HG02884 (cell line): ENCODE data around the gene AS3MT.
"Not testable (repeated sequence)": the region's sequence is repeated elsewhere in the genome, so short reads cannot be mapped to it uniquely, and the experiment has no call there.

Experiments used
- ATAC-seq: cut with Tn5 transposase; IDR thresholded peaks from one replicate; pipeline ENCODE4 v1.9.1; 2021; ENCODE audit warnings: mild to moderate bottlenecking, moderate library complexity; ENCODE audit not compliant: unreplicated experiment

AS3MT gene

DNA sequence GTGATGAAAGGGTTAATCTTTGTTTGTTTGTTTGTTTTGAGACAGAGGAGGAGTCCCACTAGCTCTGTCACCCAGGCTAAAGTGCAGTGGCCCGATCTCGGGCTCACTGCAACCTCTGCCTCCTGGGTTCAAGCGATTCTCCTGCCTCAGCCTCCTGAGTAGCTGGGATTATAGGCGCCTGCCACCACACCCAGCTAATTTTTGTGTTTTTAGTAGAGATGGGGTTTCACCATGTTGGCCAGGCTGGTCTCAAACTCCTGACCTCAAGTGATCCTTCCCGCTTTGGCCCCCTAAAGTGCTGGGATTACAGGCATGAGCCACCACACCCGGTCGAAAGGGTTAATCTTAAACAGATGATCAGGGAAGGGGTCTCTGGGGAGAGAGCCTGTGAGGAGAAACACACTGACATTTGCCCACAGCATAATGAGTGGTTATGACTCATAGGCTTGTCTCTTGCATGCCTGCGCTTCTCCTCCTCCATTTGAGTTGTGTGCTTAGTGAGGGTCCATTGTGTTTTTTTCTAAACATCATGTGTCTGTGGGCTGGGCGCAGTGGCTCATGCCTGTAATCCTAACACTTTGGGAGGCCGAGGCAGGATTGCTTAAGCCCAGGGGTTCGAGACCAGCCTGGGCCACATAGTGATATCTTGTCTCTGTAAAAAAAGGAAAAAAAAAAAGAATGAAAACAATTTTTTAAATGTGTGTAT is 13.4 kb upstream of the AS3MT start:
- not testable (repeated sequence) for ATAC-seq

GRCh38 chr10:102856758-102857424 is 12.4 kb upstream of the AS3MT start:
- ATAC-seq = no peak

DNA sequence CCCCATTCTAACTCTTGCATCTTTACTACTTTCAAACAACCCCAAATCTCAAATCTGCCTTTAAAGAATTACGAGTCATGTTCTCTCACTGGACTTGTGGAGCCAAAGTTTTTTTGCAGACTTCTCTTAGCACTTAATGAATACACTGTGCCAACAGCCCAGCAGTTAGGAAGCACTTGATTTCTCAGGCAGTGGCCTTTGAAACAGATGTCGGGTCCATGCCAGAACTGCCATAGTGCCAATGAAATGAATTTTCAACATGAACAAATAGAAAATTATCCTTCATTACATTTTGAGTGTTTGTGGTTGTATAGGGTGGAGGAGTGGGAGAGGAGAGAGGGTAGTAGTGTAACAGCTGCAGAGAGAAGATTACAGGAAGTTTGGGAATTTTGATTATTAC is 9.4 kb upstream of the AS3MT start:
- no peak for ATAC-seq

- no peak for ATAC-seq
Measured at GRCh38 chr10:102863660-102864059, 5.6 kb upstream of the AS3MT start.

DNA sequence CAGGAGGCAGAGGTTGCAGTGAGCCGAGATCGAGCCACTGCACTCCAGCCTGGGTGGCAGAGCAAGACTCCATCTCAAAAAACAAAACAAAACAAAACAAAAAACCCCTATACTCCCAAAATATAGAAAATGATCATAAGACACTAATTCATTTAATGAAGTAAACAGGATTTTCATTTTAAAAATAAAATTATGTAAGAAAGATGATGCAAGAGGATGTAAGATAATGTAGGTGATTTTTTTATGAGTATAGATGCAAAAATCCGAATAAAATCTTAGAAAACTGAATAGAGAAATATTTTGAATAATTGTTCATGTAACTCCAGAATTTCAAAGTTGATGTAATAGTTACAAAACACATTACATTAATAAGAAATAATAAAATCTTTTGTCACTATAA is 3.6 kb upstream of the AS3MT start:
- ATAC-seq = no peak

DNA sequence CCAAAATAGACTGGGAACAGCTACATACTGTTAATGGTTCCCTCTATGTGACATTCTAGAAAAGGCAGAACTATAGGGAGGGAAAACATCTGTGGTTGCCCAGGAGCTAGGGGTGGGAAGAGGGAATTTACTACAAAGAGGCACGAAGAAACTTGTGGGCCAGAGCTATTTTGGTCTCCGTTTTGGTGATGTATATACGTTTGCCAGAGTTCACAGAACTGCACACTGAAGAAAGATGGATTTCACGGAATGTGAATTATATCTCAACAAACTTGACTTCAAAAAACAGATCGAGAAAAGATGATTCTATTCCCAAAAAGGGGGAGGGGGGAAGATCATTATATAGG is 386 bp upstream of the AS3MT start:
- ATAC-seq = no peak

- no peak for ATAC-seq
Measured at GRCh38 chr10:102870221-102870620, 951 bp downstream of the AS3MT start.

GRCh38 chr10:102872163-102872562 is 2.9 kb downstream of the AS3MT start:
- ATAC-seq = no peak

DNA sequence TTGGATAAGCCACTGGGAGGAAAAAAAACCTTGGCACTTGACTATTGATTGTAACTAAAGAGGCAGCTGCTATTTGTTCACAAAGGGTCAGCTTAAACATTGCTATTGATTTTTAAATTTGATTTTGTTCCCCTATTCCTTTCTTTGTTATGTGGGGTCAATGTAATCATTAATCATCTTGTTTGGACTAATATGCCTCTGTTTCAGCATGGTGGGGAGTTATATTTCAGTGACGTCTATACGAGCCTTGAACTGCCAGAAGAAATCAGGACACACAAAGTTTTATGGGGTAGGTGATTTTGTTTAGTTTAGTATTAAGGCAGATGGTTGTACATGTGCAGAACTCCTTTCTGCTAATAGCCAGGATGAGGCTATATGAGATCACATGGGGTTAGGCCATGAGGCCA is 7.5 kb downstream of the AS3MT start:
- ATAC-seq = no peak

DNA sequence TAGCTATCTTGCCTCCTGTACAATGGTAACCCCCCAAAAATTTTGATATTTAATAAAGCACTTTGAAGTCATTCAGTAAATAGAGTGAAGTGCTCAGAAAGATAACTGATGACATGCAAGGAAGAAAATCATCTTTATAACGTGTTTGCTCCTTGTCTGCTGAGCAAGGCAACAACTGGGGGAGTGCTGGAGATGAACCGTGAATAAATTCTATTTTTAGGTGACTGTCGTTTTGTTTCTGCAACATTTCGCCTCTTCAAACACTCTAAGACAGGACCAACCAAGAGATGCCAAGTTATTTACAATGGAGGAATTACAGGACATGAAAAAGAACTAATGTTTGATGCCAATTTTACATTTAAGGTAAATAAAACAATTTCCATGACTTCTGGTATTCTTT is 9.4 kb downstream of the AS3MT start:
- ATAC-seq = no peak

DNA sequence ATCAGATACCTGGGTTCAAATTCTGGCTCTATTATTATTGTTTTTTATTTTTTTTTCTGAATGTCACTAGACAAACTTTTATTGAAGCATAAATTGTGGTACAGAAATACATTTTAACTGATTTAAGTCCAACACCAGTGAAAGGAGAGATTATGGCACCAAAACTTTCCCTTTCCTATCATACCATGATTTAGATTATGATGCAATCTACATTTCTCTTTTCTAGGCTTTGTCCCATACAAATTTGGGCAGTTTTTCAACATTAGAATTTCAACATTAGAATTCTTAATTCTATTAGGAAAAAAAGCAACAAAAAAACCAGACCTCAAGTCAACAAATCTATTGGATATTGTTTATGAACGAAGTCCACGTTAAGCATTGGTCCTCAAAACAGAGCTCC is 11.0 kb downstream of the AS3MT start:
- no peak for ATAC-seq

GRCh38 chr10:102888048-102888447 is 18.8 kb downstream of the AS3MT start:
- no peak for ATAC-seq

DNA sequence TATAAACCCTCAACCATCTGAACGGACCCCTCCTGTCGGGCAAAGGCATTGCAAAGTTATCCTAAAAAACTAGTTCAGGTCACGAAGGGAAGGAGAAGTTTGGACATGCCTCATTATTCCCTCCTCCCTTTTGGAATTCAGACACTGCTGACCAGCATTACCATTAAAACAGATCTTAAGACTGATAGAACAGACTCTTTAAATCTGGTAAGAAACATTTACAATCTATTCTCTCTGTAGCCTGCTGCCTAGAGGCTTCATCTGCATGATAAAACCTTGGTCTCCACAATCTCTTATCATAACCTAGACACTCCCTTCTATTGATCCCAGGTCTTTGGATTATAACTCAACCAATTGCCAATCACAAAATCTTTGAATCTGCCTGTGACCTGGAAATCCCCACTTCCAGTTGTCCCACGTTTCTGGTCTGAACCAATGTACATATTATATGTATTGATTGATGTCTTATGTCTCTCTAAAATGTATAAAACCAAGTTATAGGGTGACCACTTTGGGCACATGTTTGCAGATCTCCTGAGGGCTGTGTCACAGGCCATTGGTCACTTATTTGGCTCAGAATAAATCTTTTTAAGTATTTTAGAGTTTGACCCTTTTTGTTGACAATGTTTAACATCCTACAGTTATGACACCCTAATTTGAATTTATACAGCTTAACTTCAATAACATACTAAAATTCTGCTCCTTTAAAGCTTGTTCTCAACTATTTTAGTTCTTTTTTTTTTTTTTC is 25.4 kb downstream of the AS3MT start:
- no peak for ATAC-seq

- ATAC-seq = no peak
Measured at GRCh38 chr10:102900006-102900405, 30.7 kb downstream of the AS3MT start.

DNA sequence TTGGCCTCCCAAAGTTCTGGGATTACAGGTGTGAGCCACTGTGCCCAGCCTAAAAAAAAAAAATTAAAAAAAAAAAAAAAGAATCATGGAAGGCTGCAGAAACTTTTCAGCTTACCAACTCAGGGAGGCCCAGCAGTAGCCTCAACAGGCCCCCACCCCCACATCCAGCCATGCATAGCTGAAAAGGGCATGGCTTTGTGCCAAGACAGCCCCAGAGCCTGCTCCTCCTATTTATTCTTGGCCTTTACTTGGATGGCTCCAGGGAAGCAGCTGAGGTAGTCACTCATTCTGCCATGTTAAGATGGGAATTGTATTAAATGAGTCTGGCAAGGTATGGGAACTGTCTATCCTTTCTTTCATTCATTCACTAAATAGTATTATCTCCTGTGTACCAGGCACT is 35.1 kb downstream of the AS3MT start:
- no peak for ATAC-seq

DNA sequence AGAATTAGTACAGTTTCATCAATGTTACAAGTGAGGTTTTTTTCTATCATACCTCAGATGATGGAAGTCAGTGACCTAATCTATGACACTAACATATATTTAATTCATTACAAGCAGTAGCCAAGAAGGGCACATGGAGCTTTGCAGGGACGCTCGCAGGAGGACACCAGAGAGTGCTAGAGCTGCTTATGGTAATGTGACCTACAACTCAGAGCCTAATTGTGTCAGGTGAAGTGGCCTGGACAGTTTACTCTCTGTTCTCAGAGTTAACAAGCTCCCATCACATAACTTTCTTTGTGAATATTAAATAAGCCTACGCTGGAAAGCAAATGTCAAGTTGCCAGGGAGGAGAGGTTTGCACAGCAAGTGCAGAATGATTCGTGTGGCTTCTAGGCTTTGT is 37.2 kb downstream of the AS3MT start:
- ATAC-seq = no peak

DNA sequence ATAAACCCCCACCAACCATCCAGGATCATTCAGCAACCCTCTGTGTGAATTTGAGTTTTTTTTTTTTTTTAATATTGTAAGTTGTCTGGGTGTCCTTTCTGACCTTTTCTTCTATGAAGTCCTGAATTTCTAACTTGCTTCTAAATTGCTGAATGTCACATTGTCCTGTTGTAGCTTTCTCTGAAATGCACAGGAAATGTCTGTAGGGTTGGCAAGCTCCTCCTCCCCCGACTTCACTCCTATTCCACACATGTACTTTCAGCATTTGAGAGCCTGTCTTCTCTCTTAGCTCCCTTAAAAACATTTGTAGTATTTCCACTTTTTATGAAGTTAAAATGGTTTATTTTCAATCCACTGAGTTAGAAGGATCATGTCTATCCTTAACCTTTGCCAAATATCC is 45.5 kb downstream of the AS3MT start:
- no peak for ATAC-seq

DNA sequence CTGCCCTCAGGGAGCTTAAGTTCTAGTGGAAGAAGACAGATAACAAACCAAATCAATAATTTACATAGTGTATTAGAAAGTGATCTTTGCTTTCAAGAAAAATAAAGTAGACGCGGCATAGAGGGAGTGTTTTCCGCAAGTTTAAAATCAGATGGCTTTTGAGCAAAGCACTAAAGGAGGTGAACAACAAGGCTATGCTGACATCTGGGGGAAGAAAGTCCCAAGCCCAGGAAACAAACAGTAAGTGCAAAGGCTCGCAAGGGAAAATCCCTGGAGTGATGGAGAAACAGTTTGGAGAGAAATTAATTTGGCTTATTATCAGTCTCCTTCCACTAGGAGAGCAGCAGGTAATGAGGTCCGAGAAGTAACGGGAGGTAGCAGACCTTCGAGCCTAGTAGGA is 46.9 kb downstream of the AS3MT start:
- ATAC-seq = no peak

DNA sequence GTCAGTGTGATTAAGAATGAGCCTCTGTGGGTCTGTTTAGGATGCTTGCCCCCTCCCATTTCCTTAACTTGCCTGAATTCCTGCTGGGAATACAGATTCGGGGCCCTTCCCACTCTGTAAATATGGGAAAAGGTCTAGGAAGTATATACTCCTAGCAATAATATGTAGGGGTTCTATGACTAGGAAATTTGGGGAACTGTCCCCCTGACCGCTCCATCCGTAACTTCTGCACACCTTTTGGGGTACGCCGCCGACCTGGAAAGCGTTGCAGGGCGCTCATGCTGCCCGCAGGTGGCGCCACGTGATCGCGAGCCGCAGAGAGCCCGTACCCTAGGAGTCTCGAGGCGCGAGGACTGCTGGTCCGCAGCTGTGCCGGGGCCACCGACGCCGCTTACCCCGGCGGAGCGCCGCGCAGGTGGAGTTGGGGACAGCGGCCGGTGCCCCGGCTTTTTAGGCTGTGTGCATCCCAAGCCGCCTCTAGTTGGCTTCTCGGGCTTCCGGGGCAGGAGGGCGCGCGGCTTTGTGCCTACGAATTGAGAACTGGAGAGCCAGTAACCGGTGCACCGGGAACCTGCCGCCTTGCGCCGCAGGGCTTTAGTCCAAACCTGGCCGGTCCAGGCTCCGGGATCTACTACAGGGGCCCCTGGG is 48.2 kb downstream of the AS3MT start:
- peak; percentile 41 for ATAC-seq

- ATAC-seq = peak; percentile 83
Measured at GRCh38 chr10:102917962-102918816, 48.9 kb downstream of the AS3MT start, which contains the start of gene CNNM2. Gene CNNM2 (plus strand): TSS chr10:102918294. CDS start chr10:102918481, 187 bp downstream.

GRCh38 chr10:102918817-102919245 is 49.6 kb downstream of the AS3MT start:
- ATAC-seq = no peak
